ENCODE results near the gene MCUB. TPM values are rescaled to one million over a fixed set of nuclear protein-coding genes. Genes with fewer than 3 reads are reported as not detected.

Gene MCUB
- total RNA-seq, 2 experiments from 2014 or later = 65.5 to 66.3 TPM

Other genes starting within 250 kb of the MCUB start
- gene SEC24B, start 126.4 kb upstream of the MCUB start, total RNA-seq = 10 to 100 TPM; 27.7 to 28.5 TPM
- gene CASP6, start 143.2 kb downstream of the MCUB start, total RNA-seq = 10 to 100 TPM; 12.6 to 15.2 TPM
- gene PLA2G12A, start 169.8 kb downstream of the MCUB start, total RNA-seq = 10 to 100 TPM; 23.6 to 29.8 TPM
- gene CFI, start 241.8 kb downstream of the MCUB start, total RNA-seq = under 1 TPM in 1 of 2 experiments, not detected in 1; 0.17 TPM